Mononuclear cell (primary cell): Measurements from ENCODE around the gene CECR2. TPM values are rescaled to one million over a fixed set of nuclear protein-coding genes. Genes with fewer than 3 reads are reported as not detected.

Experiments used
- H3K27me3 ChIP-seq: 2 replicates; pipeline ENCODE4 v1.6.0; 2011; ENCODE audit warnings: low read length, control low read depth; ENCODE audit not compliant: insufficient read depth
- H3K4me1 ChIP-seq: 2 replicates; pipeline ENCODE4 v1.5.1; 2011; ENCODE audit warnings: mild to moderate bottlenecking, low read length, control low read depth; ENCODE audit not compliant: insufficient read depth
- H3K4me3 ChIP-seq: 2 replicates; pipeline ENCODE4 v1.5.1; 2011; ENCODE audit warnings: mild to moderate bottlenecking, low read length, moderate library complexity
- H3K9me3 ChIP-seq: 2 replicates; pipeline ENCODE4 v1.5.1; 2011; ENCODE audit warnings: low read depth, mild to moderate bottlenecking, control low read depth, low read length
- total RNA-seq: library from RNA; depleted of rRNA; stranded (reverse); fragments of >200 nt; gene quantifications from one replicate; pipeline ENCODE4 v1.2.3, GENCODE V29; 2012

CECR2 gene
- total RNA-seq, 1 donor: 0.10 TPM

- peaks cover 2% of the 10 kb centered on the region for H3K4me1 ChIP-seq
- H3K4me3 ChIP-seq: no peak overlapping the region
- no peaks in the 10 kb centered on the region for H3K27me3 ChIP-seq
- H3K9me3 ChIP-seq: no peaks in the 10 kb centered on the region
Measured at GRCh38 chr22:17523925-17524324, 154.7 kb downstream of the CECR2 start.

GRCh38 chr22:17536269-17536668 lies 167.0 kb downstream of the CECR2 start:
- Histone ChIP-seq H3K4me3 (no peak overlapping the region), H3K9me3 (no peaks in the 10 kb centered on the region)

GRCh38 chr22:17537155-17537554 lies 167.9 kb downstream of the CECR2 start:
- H3K4me3 ChIP-seq: no peak overlapping the region
- no peaks in the 10 kb centered on the region for H3K27me3 ChIP-seq
- H3K4me1 ChIP-seq: no peaks in the 10 kb centered on the region
- no peaks in the 10 kb centered on the region for H3K9me3 ChIP-seq

More at GRCh38 chr22:17536269-17536668, 167.0 kb downstream of the CECR2 start:
- no peaks in the 10 kb centered on the region for H3K27me3 ChIP-seq
- no peaks in the 10 kb centered on the region for H3K4me1 ChIP-seq

GRCh38 chr22:17540481-17540880 lies 171.2 kb downstream of the CECR2 start:
- Histone ChIP-seq H3K9me3 (no peaks in the 10 kb centered on the region), H3K4me3 (no peak overlapping the region), H3K4me1 (no peaks in the 10 kb centered on the region), H3K27me3 (no peaks in the 10 kb centered on the region)

GRCh38 chr22:17541476-17541875 lies 172.2 kb downstream of the CECR2 start:
- Histone ChIP-seq H3K4me3 (no peak overlapping the region), H3K9me3 (no peaks in the 10 kb centered on the region), H3K27me3 (no peaks in the 10 kb centered on the region), H3K4me1 (no peaks in the 10 kb centered on the region)

GRCh38 chr22:17542452-17542851 lies 173.2 kb downstream of the CECR2 start:
- Histone ChIP-seq H3K4me1 (no peaks in the 10 kb centered on the region), H3K4me3 (no peak overlapping the region), H3K9me3 (no peaks in the 10 kb centered on the region), H3K27me3 (no peaks in the 10 kb centered on the region)

GRCh38 chr22:17548010-17548755 lies 178.9 kb downstream of the CECR2 start:
- no peak overlapping the region for H3K4me3 ChIP-seq
- H3K4me1 ChIP-seq: no peaks in the 10 kb centered on the region
- H3K27me3 ChIP-seq: no peaks in the 10 kb centered on the region
- no peaks in the 10 kb centered on the region for H3K9me3 ChIP-seq

- H3K4me3 ChIP-seq: no peak overlapping the region
- no peaks in the 10 kb centered on the region for H3K27me3 ChIP-seq
- no peaks in the 10 kb centered on the region for H3K9me3 ChIP-seq
- H3K4me1 ChIP-seq: no peaks in the 10 kb centered on the region
Measured at GRCh38 chr22:17548756-17549035, 179.4 kb downstream of the CECR2 start.

- no peaks in the 10 kb centered on the region for H3K4me1 ChIP-seq
- H3K4me3 ChIP-seq: no peak overlapping the region
- H3K9me3 ChIP-seq: no peaks in the 10 kb centered on the region
- H3K27me3 ChIP-seq: no peaks in the 10 kb centered on the region
Measured at GRCh38 chr22:17549183-17549582, 179.9 kb downstream of the CECR2 start.

- no peaks in the 10 kb centered on the region for H3K9me3 ChIP-seq
Measured at GRCh38 chr22:17549655-17550054, 180.4 kb downstream of the CECR2 start.

GRCh38 chr22:17552737-17553136 lies 183.5 kb downstream of the CECR2 start:
- Histone ChIP-seq H3K4me1 (no peaks in the 10 kb centered on the region), H3K27me3 (no peaks in the 10 kb centered on the region), H3K4me3 (no peak overlapping the region), H3K9me3 (no peaks in the 10 kb centered on the region)

More at GRCh38 chr22:17549655-17550054, 180.4 kb downstream of the CECR2 start:
- Histone ChIP-seq H3K4me3 (no peak overlapping the region), H3K27me3 (no peaks in the 10 kb centered on the region), H3K4me1 (no peaks in the 10 kb centered on the region)

- Histone ChIP-seq H3K27me3 (no peaks in the 10 kb centered on the region), H3K9me3 (no peaks in the 10 kb centered on the region), H3K4me1 (no peaks in the 10 kb centered on the region)
Measured at GRCh38 chr22:17554814-17555213, 185.6 kb downstream of the CECR2 start.

GRCh38 chr22:17559188-17559587 lies 189.9 kb downstream of the CECR2 start:
- H3K9me3 ChIP-seq: no peaks in the 10 kb centered on the region
- H3K27me3 ChIP-seq: no peaks in the 10 kb centered on the region
- H3K4me1 ChIP-seq: no peaks in the 10 kb centered on the region
- H3K4me3 ChIP-seq: no peak overlapping the region

More at GRCh38 chr22:17554814-17555213, 185.6 kb downstream of the CECR2 start:
- H3K4me3 ChIP-seq: no peak overlapping the region

- no peak within 1 kb of the TSS for H3K4me3 ChIP-seq
- H3K4me1 ChIP-seq: no peaks in the 10 kb centered on the region
- H3K9me3 ChIP-seq: no peaks in the 10 kb centered on the region
- no peaks in the 10 kb centered on the region for H3K27me3 ChIP-seq
Measured at GRCh38 chr22:17562906-17563870, 193.9 kb downstream of the CECR2 start, which contains the start of gene SLC25A18. SLC25A18 (plus strand) TSS chr22:17563498; CDS start chr22:17579945, 16,447 bp downstream.

GRCh38 chr22:17563936-17564391 lies 194.7 kb downstream of the CECR2 start:
- Histone ChIP-seq H3K4me1 (no peaks in the 10 kb centered on the region), H3K27me3 (no peaks in the 10 kb centered on the region), H3K4me3 (no peak overlapping the region), H3K9me3 (no peaks in the 10 kb centered on the region)
